ENCODE data around the gene TLK2. TPM values are rescaled to one million over a fixed set of nuclear protein-coding genes. Genes with fewer than 3 reads are reported as not detected.
"Not testable (repeated sequence)": the region's sequence is repeated elsewhere in the genome, so short reads cannot be mapped to it uniquely, and the experiment has no call there.

TLK2 gene
- total RNA-seq, 3 donors from 2014 or later (not counting 1 experiment from before 2014, with no cell fraction given) = 63.8 to 77.2 (median 68.2) TPM

GRCh38 chr17:62605588-62605987 lies 127.0 kb downstream of the TLK2 start:
- Mint-ChIP-seq H3K9me3 (no peaks in the 10 kb centered on the region), H3K27me3 (ENCODE audit: low read depth in 2 of 2) (no peaks in the 10 kb centered on the region), H3K27ac (no peak overlapping the region), H3K4me3 (no peak overlapping the region), H3K4me1 (peaks cover 5 to 6% of the 10 kb centered on the region in 2 donors), H3K36me3 (peaks cover 22% of the 10 kb centered on the region)
- WGBS (ENCODE audit: insufficient coverage) = 96% methylated on average over 7 of the region's 7 CpGs
- DNase-seq = no peak
- Histone ChIP-seq H3K9me3 (ENCODE audit: control insufficient read depth, insufficient read depth, low read length) (no peaks in the 10 kb centered on the region), H3K4me3 (ENCODE audit: low read length) (no peak overlapping the region), H3K36me3 (ENCODE audit: control insufficient read depth, insufficient read depth, low read length) (peaks cover 60% of the 10 kb centered on the region), H3K27ac (ENCODE audit: low read length) (no peak overlapping the region), H3K4me1 (ENCODE audit: control insufficient read depth, insufficient read depth, low read length) (no peaks in the 10 kb centered on the region), H3K27me3 (ENCODE audit: control insufficient read depth, insufficient read depth, low read length) (no peaks in the 10 kb centered on the region)
- TF ChIP-seq, protein P1, sequence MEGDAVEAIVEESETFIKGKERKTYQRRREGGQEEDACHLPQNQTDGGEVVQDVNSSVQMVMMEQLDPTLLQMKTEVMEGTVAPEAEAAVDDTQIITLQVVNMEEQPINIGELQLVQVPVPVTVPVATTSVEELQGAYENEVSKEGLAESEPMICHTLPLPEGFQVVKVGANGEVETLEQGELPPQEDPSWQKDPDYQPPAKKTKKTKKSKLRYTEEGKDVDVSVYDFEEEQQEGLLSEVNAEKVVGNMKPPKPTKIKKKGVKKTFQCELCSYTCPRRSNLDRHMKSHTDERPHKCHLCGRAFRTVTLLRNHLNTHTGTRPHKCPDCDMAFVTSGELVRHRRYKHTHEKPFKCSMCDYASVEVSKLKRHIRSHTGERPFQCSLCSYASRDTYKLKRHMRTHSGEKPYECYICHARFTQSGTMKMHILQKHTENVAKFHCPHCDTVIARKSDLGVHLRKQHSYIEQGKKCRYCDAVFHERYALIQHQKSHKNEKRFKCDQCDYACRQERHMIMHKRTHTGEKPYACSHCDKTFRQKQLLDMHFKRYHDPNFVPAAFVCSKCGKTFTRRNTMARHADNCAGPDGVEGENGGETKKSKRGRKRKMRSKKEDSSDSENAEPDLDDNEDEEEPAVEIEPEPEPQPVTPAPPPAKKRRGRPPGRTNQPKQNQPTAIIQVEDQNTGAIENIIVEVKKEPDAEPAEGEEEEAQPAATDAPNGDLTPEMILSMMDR (IDR thresholded peaks at IDR 0.05) = no peak
- intact Hi-C loops (cut with micrococcal nuclease) = no loop called here
- no peak for ATAC-seq

GRCh38 chr17:62611292-62611691 lies 132.7 kb downstream of the TLK2 start:
- Mint-ChIP-seq H3K9me3 (no peaks in the 10 kb centered on the region), H3K4me3 (no peak overlapping the region), H3K36me3 (peaks cover 32% of the 10 kb centered on the region), H3K4me1 (peaks cover 5 to 17% of the 10 kb centered on the region in 2 donors), H3K27ac (peak overlapping the region; percentile 20 to 61), H3K27me3 (ENCODE audit: low read depth in 2 of 2) (no peaks in the 10 kb centered on the region)
- H3K9me3 ChIP-seq (ENCODE audit: control insufficient read depth, insufficient read depth, low read length) = no peaks in the 10 kb centered on the region
- peak overlapping the region; percentile 56 for H3K27ac ChIP-seq (ENCODE audit: low read length)
- ATAC-seq (peak in 1 of 3 donors; percentile 49), DNase-seq (peak in 1 of 2 donors; percentile 26)
- intact Hi-C loops (cut with micrococcal nuclease) = no loop called here
- WGBS (ENCODE audit: insufficient coverage) = 100% methylated on average over 3 of the region's 5 CpGs
- H3K4me1 ChIP-seq (ENCODE audit: control insufficient read depth, insufficient read depth, low read length) = peaks cover 9% of the 10 kb centered on the region
- H3K27me3 ChIP-seq (ENCODE audit: control insufficient read depth, insufficient read depth, low read length) = no peaks in the 10 kb centered on the region
- H3K4me3 ChIP-seq (ENCODE audit: low read length) = no peak overlapping the region
- H3K36me3 ChIP-seq (ENCODE audit: control insufficient read depth, insufficient read depth, low read length) = peaks cover 67% of the 10 kb centered on the region
- TF ChIP-seq, protein P1 (IDR thresholded peaks at IDR 0.05) = no peak

GRCh38 chr17:62611728-62612127 lies 133.1 kb downstream of the TLK2 start:
- Histone ChIP-seq H3K27ac (ENCODE audit: low read length) (peak overlapping the region; percentile 56), H3K27me3 (ENCODE audit: control insufficient read depth, insufficient read depth, low read length) (no peaks in the 10 kb centered on the region), H3K36me3 (ENCODE audit: control insufficient read depth, insufficient read depth, low read length) (peaks cover 64% of the 10 kb centered on the region), H3K4me1 (ENCODE audit: control insufficient read depth, insufficient read depth, low read length) (peaks cover 9% of the 10 kb centered on the region), H3K9me3 (ENCODE audit: control insufficient read depth, insufficient read depth, low read length) (no peaks in the 10 kb centered on the region), H3K4me3 (ENCODE audit: low read length) (no peak overlapping the region)
- ATAC-seq (peak; percentile 44 to 71 (median 71)), DNase-seq (peak in 1 of 2 donors; percentile 35)
- peaks cover 32% of the 10 kb centered on the region for H3K36me3 Mint-ChIP-seq
- H3K27ac Mint-ChIP-seq = peak overlapping the region; percentile 20 to 51
- H3K27me3 Mint-ChIP-seq (ENCODE audit: low read depth in 2 of 2) = no peaks in the 10 kb centered on the region
- intact Hi-C loops (cut with micrococcal nuclease) = no loop called here
- no peak overlapping the region for H3K4me3 Mint-ChIP-seq
- TF ChIP-seq, protein P1 (IDR thresholded peaks at IDR 0.05) = no peak
- no peaks in the 10 kb centered on the region for H3K9me3 Mint-ChIP-seq
- 48% methylated on average over 8 of the region's 8 CpGs for WGBS (ENCODE audit: insufficient coverage)
- peaks cover 5 to 17% of the 10 kb centered on the region in 2 donors for H3K4me1 Mint-ChIP-seq

- peaks cover 32% of the 10 kb centered on the region for H3K36me3 Mint-ChIP-seq
- H3K4me3 ChIP-seq (ENCODE audit: low read length); H3K9me3 Mint-ChIP-seq; DNase-seq; ATAC-seq; H3K4me3 Mint-ChIP-seq; intact Hi-C loops (cut with micrococcal nuclease); H3K27me3 Mint-ChIP-seq (ENCODE audit: low read depth in 2 of 2); H3K9me3 ChIP-seq (ENCODE audit: control insufficient read depth, insufficient read depth, low read length); H3K27me3 ChIP-seq (ENCODE audit: control insufficient read depth, insufficient read depth, low read length); H3K4me1 ChIP-seq (ENCODE audit: control insufficient read depth, insufficient read depth, low read length): not testable (repeated sequence)
- H3K27ac ChIP-seq (ENCODE audit: low read length) = peak overlapping the region; percentile 56
- H3K36me3 ChIP-seq (ENCODE audit: control insufficient read depth, insufficient read depth, low read length) = peaks cover 61% of the 10 kb centered on the region
- H3K4me1 Mint-ChIP-seq = peaks cover 5 to 17% of the 10 kb centered on the region in 2 donors
- H3K27ac Mint-ChIP-seq = peak overlapping the region; percentile 20 to 51
- 95% methylated on average over 10 of the region's 12 CpGs for WGBS (ENCODE audit: insufficient coverage)
Observed at GRCh38 chr17:62612289-62612688, 133.7 kb downstream of the TLK2 start.

GRCh38 chr17:62613095-62613494 lies 134.5 kb downstream of the TLK2 start:
- H3K9me3 Mint-ChIP-seq; H3K27me3 Mint-ChIP-seq (ENCODE audit: low read depth in 2 of 2); DNase-seq; H3K4me3 ChIP-seq (ENCODE audit: low read length); ATAC-seq; H3K4me3 Mint-ChIP-seq; H3K4me1 ChIP-seq (ENCODE audit: control insufficient read depth, insufficient read depth, low read length); intact Hi-C loops (cut with micrococcal nuclease); H3K27me3 ChIP-seq (ENCODE audit: control insufficient read depth, insufficient read depth, low read length); H3K27ac ChIP-seq (ENCODE audit: low read length); H3K27ac Mint-ChIP-seq; H3K9me3 ChIP-seq (ENCODE audit: control insufficient read depth, insufficient read depth, low read length): not testable (repeated sequence)
- H3K36me3 ChIP-seq (ENCODE audit: control insufficient read depth, insufficient read depth, low read length) = peaks cover 53% of the 10 kb centered on the region
- no CpG with 5 or more reads among the region's 4 CpGs for WGBS (ENCODE audit: insufficient coverage)
- H3K36me3 Mint-ChIP-seq = peaks cover 25% of the 10 kb centered on the region
- peaks cover 5 to 17% of the 10 kb centered on the region in 2 donors for H3K4me1 Mint-ChIP-seq

Data from natural killer cell (primary cell).